Gastrocnemius medialis (tissue), 4 donors: ENCODE measurements around the gene DEF6. TPM values are rescaled to one million over a fixed set of nuclear protein-coding genes. Genes with fewer than 3 reads are reported as not detected.

ENCODE experiments used
- ATAC-seq, 2 donors: fragments of 150-250 bp; one replicate each; pipeline ENCODE4 v1.9.1; 2016
- DNase-seq, 2 donors: peaks; one replicate each; pipeline ENCODE4 v3.0.0-alpha.2; 2019
- H3K27ac ChIP-seq, 4 donors: fragments of 200-600 bp; sonication (generic); 1 replicate in 1 of 4; 2 replicates in 3 of 4; pipeline ENCODE4 v1.5.1; 2016 to 2018; ENCODE audit warnings: mild to moderate bottlenecking in 2 of 4, moderate library complexity in 1 of 4
- H3K27me3 ChIP-seq, 3 donors: fragments of 200-600 bp; sonication (generic) in 2 of 3; 1 replicate in 1 of 3; 2 replicates in 2 of 3; pipeline versions ENCODE4 v1.5.1 to v1.6.0; 2016 to 2019; ENCODE audit warnings: mild to moderate bottlenecking in 1 of 3, moderate library complexity in 1 of 3
- H3K36me3 ChIP-seq, 2 donors: fragments of 200-600 bp; sonication (generic) in 1 of 2; one replicate each; pipeline ENCODE4 v1.5.1; 2017 to 2018
- H3K4me1 ChIP-seq, 2 donors: fragments of 200-600 bp; sonication (generic) in 1 of 2; one replicate each; pipeline ENCODE4 v1.5.1; 2016 to 2017; ENCODE audit warnings: mild to moderate bottlenecking in 2 of 2
- H3K4me3 ChIP-seq, 4 donors: fragments of 200-600 bp; sonication (generic) in 3 of 4; 1 replicate in 1 of 4; 2 replicates in 3 of 4; pipeline ENCODE4 v1.5.1; 2016 to 2019; ENCODE audit warnings: mild to moderate bottlenecking in 2 of 4
- H3K9me3 ChIP-seq, 3 donors: fragments of 200-600 bp; sonication (generic) in 2 of 3; 1 replicate in 1 of 3; 2 replicates in 2 of 3; pipeline ENCODE4 v1.5.1; 2016 to 2019
- CTCF ChIP-seq, 5 experiments: fragments of 450-650 bp in 3 of 5; fragments of 200-600 bp in 2 of 5; sonication (generic) in 2 of 5; IDR thresholded peaks in 4 of 5; conservative IDR thresholded peaks in 1 of 5; 1 replicate in 4 of 5; 2 replicates in 1 of 5; pipeline ENCODE4 v1.5.1; 2016 to 2019; ENCODE audit warnings: antibody characterized with exemption in 5 of 5, mild to moderate bottlenecking in 3 of 5, moderate library complexity in 3 of 5
- POLR2A ChIP-seq, 2 donors: fragments of 450-650 bp; IDR thresholded peaks; one replicate each; pipeline ENCODE4 v1.6.1; 2017; ENCODE audit warnings: antibody characterized with exemption in 2 of 2, mild to moderate bottlenecking in 2 of 2, moderate library complexity in 2 of 2
- in situ Hi-C, 4 donors: fragments of 200-750 bp; cut with MboI; loops; one replicate each; pipeline versions ENCODE4 v1.15.0 to v1.8.0; 2017; ENCODE audit warnings: low sequenced_read_pairs in 4 of 4
- intact Hi-C: fragments of 100-400 bp; cut with DNase I; formaldehyde crosslinking; loops from one replicate; pipeline ENCODE4 v1.15.1; 2023; ENCODE audit warnings: low total_unique reads
- total RNA-seq, 4 donors: library from RNA; depleted of rRNA; stranded (reverse); fragments of >200 nt; gene quantifications; one replicate each; pipeline versions ENCODE4 v1.1.0 to v1.2.3, GENCODE V29; 2016

The DEF6 gene
- total RNA-seq, 4 donors from 2014 or later, result 0.15 to 2.9 (median 0.68) TPM

GRCh38 chr6:35273822-35274559, 23.6 kb upstream of the DEF6 start:
- no peak overlapping the region for H3K4me3 ChIP-seq
- DNase-seq (no peak), ATAC-seq (peak in 1 of 2 donors; percentile 77)
- no peak for TF ChIP-seq POLR2A (IDR thresholded peaks at IDR 0.05)
- TF ChIP-seq CTCF (IDR thresholded peaks at IDR 0.05 in 4 of 5, conservative IDR thresholded peaks at IDR 0.05 in 1 of 5), result no peak
- in situ Hi-C loops, result no loop called here
- peak overlapping the region in 3 of 4 donors; percentile 12 to 66 (median 20) for H3K27ac ChIP-seq
- H3K36me3 ChIP-seq, result no peaks in the 10 kb centered on the region
- no peaks in the 10 kb centered on the region for H3K9me3 ChIP-seq
- H3K4me1 ChIP-seq, result peaks cover 20 to 27% of the 10 kb centered on the region in 2 donors
- intact Hi-C loops, result no loop called here
- no peaks in the 10 kb centered on the region for H3K27me3 ChIP-seq

- DNase-seq, result no peak
- ATAC-seq, result peak in 1 of 2 donors; percentile 3
- no peaks in the 10 kb centered on the region for H3K27me3 ChIP-seq
- H3K4me3 ChIP-seq, result no peak overlapping the region
- peak overlapping the region; percentile 21 to 66 (median 58) for H3K27ac ChIP-seq
- in situ Hi-C loops, result no loop called here
- H3K4me1 ChIP-seq, result peaks cover 20 to 30% of the 10 kb centered on the region in 2 donors
- TF ChIP-seq CTCF (IDR thresholded peaks at IDR 0.05 in 4 of 5, conservative IDR thresholded peaks at IDR 0.05 in 1 of 5) (no peak), POLR2A (IDR thresholded peaks at IDR 0.05) (no peak)
- intact Hi-C loops, result no loop called here
- H3K9me3 ChIP-seq, result no peaks in the 10 kb centered on the region
- H3K36me3 ChIP-seq, result no peaks in the 10 kb centered on the region
Measured at GRCh38 chr6:35275744-35276260, 21.8 kb upstream of the DEF6 start.

GRCh38 chr6:35278708-35279107, 18.9 kb upstream of the DEF6 start:
- no peaks in the 10 kb centered on the region for H3K36me3 ChIP-seq
- in situ Hi-C loops (no loop called here), intact Hi-C loops (no loop called here)
- TF ChIP-seq POLR2A (IDR thresholded peaks at IDR 0.05), result no peak
- no peak for TF ChIP-seq CTCF (IDR thresholded peaks at IDR 0.05 in 4 of 5, conservative IDR thresholded peaks at IDR 0.05 in 1 of 5)
- ATAC-seq, result no peak
- DNase-seq, result no peak
- H3K9me3 ChIP-seq, result no peaks in the 10 kb centered on the region
- H3K4me3 ChIP-seq, result no peak overlapping the region
- no peaks in the 10 kb centered on the region for H3K27me3 ChIP-seq
- H3K4me1 ChIP-seq, result peaks cover 35 to 47% of the 10 kb centered on the region in 2 donors
- no peak overlapping the region for H3K27ac ChIP-seq

GRCh38 chr6:35280903-35281302, 16.7 kb upstream of the DEF6 start:
- DNase-seq (no peak), ATAC-seq (no peak)
- no peak overlapping the region for H3K27ac ChIP-seq
- TF ChIP-seq POLR2A (IDR thresholded peaks at IDR 0.05), result no peak
- TF ChIP-seq CTCF (IDR thresholded peaks at IDR 0.05 in 4 of 5, conservative IDR thresholded peaks at IDR 0.05 in 1 of 5), result no peak
- H3K4me1 ChIP-seq, result peaks cover 17 to 34% of the 10 kb centered on the region in 2 donors
- no peaks in the 10 kb centered on the region for H3K9me3 ChIP-seq
- peaks cover 0 to 13% of the 10 kb centered on the region in 2 donors for H3K36me3 ChIP-seq
- intact Hi-C loops, result no loop called here
- no peak overlapping the region for H3K4me3 ChIP-seq
- no peaks in the 10 kb centered on the region for H3K27me3 ChIP-seq
- in situ Hi-C loops, result no loop called here
